HG02885 (cell line): ENCODE results near the gene PCDHGB3.
"Not testable (repeated sequence)": the region's sequence is repeated elsewhere in the genome, so short reads cannot be mapped to it uniquely, and the experiment has no call there.

Source experiments
- ATAC-seq: cut with Tn5 transposase; IDR thresholded peaks from one replicate; pipeline ENCODE4 v1.9.1; 2021; ENCODE audit warnings: mild to moderate bottlenecking; ENCODE audit not compliant: unreplicated experiment, poor library complexity

PCDHGB3 gene

DNA sequence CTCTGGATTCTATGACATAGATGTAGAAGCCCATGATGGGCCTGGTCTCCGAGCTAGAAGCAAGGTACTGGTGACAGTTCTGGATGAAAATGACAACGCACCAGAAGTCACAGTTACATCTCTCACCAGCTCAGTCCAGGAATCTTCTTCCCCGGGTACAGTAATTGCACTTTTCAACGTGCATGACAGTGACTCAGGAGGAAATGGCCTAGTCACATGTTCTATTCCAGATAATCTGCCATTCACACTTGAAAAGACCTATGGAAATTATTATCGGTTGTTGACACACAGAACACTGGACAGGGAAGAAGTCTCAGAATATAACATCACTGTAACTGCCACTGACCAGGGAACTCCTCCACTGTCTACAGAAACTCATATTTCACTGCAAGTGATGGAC, 13.9 kb upstream of the PCDHGB3 start:
- no peak for ATAC-seq

DNA sequence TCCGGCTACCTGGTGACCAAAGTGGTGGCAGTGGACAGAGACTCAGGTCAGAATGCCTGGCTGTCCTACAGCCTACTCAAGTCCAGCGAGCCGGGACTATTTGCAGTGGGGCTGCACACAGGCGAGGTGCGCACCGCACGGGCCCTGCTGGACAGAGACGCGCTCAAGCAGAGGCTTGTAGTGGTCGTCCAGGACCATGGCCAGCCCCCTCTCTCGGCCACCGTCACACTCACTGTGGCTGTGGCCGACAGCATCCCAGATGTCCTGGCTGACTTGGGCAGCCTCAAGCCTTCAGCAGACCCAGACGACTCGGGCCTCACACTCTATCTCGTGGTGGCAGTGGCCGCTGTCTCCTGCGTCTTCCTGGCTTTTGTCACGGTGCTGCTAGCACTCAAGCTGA, 13.1 kb upstream of the PCDHGB3 start:
- no peak for ATAC-seq

DNA sequence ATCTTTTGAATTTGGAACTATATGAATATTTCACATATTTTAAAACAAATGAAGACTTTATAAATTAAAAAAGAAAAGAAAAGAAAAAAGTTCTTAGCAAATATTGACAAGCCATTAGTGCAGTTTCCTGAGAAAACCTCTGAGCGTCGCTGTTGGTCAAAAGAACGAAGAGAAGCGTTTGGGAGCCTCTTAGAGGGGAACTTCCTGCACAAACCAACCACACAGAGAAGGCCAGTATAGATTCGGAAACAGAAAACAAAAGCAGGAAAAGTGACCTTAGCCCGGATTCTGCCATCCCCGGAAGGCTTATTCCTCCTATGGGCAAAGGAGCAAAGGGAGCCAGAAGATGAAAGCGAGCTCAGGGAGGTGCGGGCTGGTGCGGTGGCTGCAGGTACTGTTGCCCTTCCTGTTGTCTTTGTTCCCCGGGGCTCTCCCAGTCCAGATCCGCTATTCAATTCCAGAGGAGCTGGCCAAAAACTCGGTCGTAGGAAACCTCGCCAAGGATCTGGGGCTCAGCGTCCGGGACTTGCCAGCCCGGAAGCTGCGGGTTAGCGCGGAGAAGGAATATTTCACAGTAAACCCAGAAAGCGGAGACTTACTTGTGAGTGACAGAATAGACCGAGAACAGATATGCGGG, 10.1 kb upstream of the PCDHGB3 start, which contains the start of gene PCDHGB2:
Gene PCDHGB2 (plus strand): TSS at position 205 of the 637 bp plus-strand sequence. CDS start 142 bp downstream, at position 347.
- ATAC-seq, result no peak

DNA sequence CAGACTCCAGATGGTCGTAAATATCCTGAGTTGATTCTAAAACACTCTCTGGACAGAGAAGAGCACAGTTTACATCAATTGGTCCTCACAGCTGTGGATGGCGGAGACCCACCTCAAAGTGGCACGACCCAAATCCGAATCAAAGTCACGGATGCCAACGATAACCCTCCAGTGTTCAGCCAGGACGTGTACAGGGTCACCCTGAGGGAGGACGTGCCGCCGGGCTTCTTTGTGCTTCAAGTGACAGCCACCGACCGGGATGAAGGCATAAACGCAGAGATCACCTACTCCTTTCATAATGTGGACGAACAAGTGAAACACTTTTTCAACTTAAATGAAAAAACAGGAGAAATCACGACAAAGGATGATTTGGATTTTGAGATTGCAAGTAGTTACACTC, 9.4 kb upstream of the PCDHGB3 start:
- ATAC-seq, result no peak

DNA sequence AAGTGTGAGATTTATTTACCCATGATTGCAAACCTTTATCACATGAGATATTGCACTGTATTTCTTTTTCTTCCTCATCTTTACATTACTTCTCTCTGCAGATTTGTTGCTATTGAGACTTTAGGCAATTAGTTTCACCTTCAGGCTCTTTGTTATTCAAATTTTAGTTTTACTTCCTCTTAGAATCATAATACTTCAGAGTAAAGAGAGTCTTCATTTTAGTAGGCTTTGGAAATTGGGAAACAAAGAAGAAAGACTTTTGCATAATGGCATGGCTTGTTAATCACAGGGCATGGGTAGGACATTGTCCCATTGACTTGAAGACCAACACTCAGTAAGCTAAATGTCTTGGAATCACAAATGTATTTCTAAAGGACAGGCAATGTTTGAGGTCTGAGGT, 7.3 kb upstream of the PCDHGB3 start:
- ATAC-seq, result no peak

DNA sequence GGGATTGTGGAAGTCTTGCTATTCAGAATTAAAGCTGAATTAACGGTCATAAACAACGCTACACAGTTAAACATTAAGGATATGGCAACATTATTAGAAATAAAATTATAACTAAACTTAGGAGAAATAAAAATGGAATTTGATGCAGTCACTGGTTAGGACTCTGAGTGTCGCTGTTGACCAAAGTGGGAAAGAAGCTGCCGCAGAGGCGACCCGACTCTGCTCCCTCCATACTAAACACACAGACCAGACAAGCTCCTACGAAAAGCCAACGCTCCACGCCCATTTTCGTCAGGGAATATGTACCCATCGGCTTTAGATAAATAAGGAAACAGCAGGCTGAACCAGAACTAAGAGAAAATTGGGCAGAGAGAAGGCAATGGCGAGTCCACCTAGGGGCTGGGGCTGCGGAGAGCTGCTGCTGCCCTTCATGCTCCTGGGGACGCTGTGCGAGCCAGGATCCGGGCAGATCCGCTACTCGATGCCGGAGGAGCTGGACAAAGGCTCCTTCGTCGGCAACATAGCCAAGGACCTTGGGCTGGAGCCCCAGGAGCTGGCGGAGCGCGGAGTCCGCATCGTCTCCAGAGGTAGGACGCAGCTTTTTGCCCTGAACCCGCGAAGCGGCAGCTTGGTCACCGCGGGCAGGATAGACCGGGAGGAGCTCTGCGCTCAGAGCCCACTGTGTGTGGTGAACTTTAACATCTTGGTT, 5.9 kb upstream of the PCDHGB3 start, which contains the start of gene PCDHGA5:
Gene PCDHGA5 (plus strand): TSS at position 211 of the 709 bp plus-strand sequence. CDS start 169 bp downstream, at position 380.
- ATAC-seq, result no peak

DNA sequence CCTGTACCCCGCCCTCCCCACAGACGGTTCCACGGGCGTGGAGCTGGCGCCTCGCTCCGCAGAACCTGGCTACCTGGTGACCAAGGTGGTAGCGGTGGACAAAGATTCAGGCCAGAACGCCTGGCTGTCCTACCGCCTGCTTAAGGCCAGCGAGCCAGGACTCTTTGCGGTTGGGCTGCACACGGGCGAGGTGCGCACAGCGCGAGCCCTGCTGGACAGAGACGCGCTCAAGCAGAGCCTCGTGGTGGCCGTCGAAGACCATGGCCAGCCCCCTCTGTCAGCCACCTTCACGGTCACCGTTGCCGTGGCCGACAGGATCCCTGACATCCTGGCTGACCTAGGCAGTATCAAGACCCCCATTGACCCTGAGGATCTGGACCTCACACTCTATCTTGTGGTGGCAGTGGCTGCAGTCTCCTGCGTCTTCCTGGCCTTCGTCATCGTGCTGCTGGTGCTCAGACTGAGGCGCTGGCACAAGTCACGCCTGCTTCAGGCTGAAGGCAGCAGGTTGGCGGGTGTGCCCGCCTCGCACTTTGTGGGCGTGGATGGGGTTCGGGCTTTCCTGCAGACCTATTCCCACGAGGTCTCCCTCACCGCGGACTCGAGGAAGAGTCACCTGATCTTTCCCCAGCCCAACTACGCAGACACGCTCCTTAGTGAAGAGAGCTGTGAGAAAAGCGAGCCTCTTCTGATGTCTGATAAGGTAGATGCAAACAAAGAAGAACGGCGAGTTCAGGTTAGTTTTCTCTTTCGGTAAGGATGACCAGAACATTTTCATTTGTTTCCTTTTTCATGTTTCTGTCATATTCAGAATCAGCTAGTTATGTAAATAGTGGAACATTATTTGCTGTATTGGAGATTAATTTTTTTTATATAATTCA, 3.8 kb upstream of the PCDHGB3 start:
- ATAC-seq, result no peak

DNA sequence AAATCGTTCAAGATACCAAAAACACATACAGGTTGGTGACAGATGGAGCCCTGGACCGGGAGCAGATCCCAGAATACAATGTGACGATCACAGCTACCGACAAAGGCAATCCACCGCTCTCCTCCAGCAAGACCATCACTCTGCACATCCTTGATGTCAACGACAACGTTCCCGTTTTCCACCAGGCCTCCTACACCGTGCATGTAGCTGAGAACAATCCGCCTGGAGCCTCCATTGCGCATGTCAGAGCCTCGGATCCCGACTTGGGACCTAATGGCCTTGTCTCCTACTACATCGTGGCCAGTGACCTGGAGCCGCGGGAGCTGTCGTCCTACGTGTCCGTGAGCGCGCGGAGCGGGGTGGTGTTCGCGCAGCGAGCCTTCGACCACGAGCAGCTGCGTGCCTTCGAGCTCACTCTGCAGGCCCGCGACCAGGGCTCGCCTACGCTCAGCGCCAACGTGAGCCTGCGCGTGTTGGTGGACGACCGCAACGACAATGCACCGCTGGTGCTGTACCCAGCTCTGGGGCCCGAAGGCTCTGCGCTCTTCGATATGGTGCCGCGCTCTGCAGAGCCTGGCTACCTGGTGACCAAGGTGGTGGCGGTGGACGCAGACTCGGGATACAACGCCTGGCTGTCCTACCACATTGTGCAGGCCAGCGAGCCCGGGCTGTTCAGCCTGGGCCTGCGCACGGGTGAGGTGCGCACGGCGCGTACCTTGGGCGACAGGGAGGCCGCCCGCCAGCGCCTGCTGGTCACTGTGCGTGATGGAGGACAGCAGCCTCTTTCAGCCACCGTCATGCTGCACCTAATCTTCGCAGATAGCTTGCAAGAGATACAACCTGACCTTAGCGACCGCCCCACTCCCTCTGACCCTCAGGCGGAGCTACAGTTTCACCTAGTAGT, 1.8 kb downstream of the PCDHGB3 start:
- no peak for ATAC-seq

DNA sequence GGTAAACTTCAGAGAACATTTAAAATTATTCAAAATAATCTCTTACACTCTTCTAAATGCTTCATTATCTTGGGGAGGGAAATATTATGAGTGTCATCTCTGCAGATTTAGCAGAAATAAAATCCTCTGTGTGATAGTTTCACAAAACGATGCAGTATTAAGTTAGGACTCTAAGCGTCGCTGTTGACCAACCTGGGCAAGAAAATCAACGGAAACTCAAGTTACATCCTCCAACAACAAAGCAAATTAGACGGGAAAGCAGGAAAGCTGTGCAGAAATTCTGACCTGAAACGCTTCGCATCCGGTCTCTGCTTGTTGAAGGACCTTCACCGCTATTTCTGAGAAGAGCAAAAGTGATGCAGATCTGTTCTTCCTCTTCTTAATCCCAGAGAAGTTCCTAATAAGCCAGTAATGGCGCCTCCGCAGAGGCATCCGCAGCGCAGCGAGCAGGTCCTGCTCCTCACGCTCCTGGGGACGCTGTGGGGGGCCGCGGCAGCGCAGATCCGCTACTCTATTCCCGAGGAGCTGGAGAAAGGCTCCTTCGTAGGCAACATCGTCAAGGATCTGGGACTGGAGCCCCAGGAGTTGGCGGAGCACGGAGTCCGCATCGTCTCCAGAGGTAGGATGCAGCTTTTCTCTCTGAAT, 3.8 kb downstream of the PCDHGB3 start, which contains the start of gene PCDHGA6:
Gene PCDHGA6 (plus strand): TSS at position 219 of the 645 bp plus-strand sequence. CDS start 193 bp downstream, at position 412.
- ATAC-seq, result no peak

DNA sequence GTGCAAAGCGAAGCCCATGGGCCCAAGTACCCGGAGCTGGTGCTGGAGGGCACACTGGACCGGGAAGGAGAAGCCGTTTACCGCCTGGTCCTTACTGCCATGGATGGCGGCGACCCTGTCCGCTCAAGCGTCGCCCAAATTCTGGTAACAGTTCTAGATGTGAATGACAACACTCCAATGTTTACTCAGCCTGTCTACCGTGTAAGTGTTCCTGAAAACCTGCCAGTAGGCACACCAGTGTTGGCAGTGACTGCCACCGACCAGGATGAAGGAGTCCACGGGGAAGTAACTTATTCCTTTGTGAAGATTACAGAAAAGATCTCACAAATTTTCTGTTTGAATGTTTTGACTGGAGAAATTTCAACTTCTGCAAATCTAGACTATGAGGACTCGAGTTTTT, 4.6 kb downstream of the PCDHGB3 start:
- no peak for ATAC-seq

DNA sequence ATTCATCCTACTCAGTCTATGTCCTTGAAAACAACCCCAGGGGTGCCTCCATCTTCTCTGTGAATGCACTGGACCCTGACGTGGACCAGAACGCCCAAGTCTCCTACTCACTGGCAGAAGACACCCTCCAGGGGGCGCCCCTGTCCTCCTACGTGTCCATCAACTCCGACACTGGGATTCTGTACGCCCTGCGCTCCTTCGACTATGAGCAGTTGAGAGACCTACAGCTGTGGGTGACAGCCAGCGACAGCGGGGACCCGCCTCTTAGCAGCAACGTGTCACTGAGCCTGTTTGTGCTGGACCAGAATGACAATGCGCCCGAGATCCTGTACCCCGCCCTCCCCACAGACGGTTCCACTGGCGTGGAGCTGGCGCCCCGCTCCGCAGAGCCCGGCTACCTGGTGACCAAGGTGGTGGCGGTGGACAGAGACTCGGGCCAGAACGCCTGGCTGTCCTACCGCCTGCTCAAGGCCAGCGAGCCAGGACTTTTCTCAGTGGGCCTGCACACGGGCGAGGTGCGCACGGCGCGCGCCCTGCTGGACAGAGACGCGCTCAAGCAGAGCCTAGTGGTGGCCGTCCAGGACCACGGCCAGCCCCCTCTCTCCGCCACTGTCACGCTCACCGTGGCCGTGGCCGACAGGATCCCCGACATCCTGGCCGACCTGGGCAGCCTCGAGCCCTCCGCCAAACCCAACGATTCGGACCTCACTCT, 5.6 kb downstream of the PCDHGB3 start:
- ATAC-seq, result not testable (repeated sequence)

DNA sequence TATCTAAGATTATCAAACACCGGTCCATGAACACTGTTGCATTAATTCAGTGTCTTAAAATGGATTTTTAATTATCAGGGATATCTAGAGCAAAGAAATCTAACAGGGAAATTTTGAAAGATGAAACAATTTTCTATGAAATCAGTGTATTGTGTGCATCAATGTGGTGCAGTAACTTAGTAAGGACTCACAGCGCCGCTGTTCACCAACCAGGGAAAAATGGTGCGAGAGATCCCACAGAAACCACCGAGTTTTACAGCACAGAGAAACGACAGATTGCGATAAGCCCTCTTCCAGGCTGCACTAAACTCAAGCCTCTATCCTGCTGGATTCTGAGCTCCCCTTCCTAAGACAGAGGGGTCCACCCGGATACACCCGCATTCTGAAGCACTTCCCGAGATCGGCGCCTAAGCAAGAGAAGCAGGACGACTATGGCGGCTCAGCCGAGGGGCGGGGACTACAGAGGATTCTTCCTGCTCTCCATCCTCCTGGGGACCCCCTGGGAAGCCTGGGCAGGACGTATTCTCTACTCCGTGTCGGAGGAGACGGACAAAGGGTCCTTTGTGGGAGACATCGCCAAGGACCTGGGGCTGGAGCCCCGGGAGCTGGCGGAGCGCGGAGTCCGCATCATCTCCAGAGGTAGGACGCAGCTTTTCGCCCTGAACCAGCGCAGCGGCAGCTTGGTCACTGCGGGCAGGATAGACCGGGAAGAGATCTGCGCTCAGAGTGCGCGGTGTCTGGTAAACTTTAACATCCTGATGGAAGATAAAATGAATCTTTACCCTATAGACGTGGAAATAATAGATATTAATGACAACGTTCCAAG, 12.6 kb downstream of the PCDHGB3 start, which contains the start of gene PCDHGA7:
Gene PCDHGA7 (plus strand): TSS at position 274 of the 826 bp plus-strand sequence. CDS start 158 bp downstream, at position 432.
- ATAC-seq, result peak; percentile 85

DNA sequence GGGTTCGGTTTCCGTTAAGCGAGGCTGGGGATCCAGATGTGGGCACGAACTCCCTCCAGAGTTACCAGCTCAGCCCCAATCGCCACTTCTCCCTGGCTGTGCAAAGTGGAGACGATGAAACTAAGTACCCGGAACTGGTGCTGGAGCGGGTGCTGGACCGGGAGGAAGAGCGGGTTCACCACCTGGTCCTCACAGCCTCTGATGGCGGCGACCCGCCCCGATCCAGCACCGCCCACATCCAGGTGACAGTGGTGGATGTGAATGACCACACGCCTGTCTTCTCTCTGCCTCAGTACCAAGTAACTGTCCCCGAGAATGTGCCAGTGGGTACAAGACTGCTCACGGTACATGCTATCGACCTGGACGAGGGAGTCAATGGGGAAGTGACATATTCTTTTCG, 13.3 kb downstream of the PCDHGB3 start:
- no peak for ATAC-seq

DNA sequence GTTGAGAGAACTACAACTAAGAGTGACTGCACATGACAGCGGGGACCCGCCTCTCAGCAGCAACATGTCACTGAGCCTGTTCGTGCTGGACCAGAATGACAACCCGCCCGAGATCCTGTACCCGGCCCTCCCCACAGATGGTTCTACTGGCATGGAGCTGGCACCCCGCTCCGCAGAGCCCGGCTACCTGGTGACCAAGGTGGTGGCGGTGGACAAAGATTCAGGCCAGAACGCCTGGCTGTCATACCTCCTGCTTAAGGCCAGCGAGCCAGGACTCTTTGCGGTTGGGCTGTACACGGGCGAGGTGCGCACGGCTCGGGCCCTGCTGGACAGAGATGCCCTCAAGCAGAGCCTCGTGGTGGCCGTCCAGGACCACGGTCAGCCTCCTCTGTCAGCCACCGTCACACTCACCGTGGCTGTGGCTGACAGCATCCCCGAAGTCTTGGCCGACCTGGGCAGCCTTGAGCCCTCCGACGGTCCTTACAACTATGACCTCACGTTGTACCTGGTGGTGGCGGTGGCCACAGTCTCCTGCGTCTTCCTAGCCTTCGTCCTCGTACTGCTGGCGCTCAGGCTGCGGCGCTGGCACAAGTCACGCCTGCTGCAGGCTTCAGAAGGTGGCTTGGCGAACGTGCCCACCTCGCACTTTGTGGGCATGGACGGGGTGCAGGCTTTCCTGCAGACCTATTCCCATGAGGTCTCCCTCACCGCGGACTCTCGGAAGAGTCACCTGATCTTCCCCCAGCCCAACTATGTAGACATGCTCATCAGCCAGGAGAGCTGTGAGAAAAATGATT, 14.6 kb downstream of the PCDHGB3 start:
- ATAC-seq, result no peak

DNA sequence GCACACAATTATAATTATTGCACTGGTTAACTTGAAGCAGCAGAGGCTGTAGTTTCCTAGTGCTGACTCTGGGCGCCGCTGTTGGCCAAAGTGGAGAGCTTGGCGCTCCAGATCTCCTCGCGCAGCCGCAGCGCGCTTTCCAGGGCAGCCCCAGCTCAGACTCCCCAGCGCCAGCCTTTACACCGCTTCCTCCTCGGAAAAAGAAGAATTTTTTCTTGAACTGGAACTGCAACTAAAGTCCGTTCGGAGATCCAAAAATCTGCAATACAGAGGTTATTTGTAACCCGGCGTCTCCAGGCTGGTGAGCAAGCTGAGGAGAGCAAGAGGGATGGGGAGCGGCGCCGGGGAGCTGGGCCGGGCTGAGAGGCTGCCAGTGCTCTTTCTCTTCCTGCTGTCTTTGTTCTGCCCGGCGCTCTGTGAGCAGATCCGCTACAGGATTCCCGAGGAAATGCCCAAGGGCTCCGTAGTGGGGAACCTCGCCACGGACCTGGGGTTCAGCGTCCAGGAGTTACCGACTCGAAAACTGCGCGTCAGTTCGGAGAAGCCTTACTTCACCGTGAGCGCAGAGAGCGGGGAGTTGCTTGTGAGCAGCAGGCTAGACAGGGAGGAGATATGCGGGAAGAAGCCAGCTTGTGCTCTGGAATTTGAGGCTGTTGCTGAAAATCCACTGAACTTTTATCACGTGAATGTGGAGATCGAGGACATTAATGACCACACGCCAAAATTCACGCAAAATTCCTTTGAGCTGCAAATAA, 17.7 kb downstream of the PCDHGB3 start, which contains the start of gene PCDHGB4:
Gene PCDHGB4 (plus strand): TSS at position 142 of the 755 bp plus-strand sequence. CDS start 187 bp downstream, at position 329.
- ATAC-seq, result peak; percentile 79

DNA sequence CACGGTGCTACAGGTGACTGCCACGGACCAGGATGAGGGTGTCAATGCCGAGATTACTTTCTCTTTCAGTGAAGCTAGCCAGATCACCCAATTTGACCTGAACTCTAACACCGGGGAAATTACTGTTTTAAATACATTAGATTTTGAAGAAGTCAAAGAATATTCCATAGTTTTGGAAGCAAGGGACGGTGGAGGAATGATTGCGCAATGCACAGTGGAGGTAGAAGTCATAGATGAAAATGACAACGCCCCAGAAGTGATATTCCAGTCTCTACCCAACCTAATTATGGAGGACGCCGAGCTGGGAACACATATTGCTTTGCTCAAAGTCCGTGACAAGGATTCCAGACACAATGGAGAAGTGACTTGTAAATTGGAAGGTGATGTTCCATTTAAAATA, 18.6 kb downstream of the PCDHGB3 start:
- ATAC-seq, result no peak
